Stomach (tissue), 9 donors: ENCODE data around the gene TFDP2. TPM values are rescaled to one million over a fixed set of nuclear protein-coding genes. Genes with fewer than 3 reads are reported as not detected.

ENCODE experiments used
- DNase-seq, 2 donors: peaks; one replicate each; pipeline versions ENCODE4 v3.0.0 to v3.0.0-alpha.2; 2013 to 2019
- H3K27ac ChIP-seq, 5 donors: fragments of 200-600 bp in 4 of 5; sonication (generic) in 4 of 5; one replicate each; pipeline ENCODE4 v1.5.1; 2013 to 2019; ENCODE audit warnings: mild to moderate bottlenecking in 1 of 5, moderate library complexity in 1 of 5
- H3K27me3 ChIP-seq, 3 donors: fragments of 200-600 bp; sonication (generic); one replicate each; pipeline ENCODE4 v1.5.1; 2017 to 2019; ENCODE audit warnings: mixed run types in 1 of 3
- H3K36me3 ChIP-seq, 4 donors: fragments of 200-600 bp; sonication (generic); 1 replicate in 3 of 4; 2 replicates in 1 of 4; pipeline ENCODE4 v1.5.1; 2016 to 2019
- H3K4me1 ChIP-seq, 4 donors: fragments of 200-600 bp; sonication (generic); one replicate each; pipeline ENCODE4 v1.5.1; 2016 to 2019
- H3K4me3 ChIP-seq, 4 donors: fragments of 200-600 bp; sonication (generic) in 3 of 4; one replicate each; pipeline ENCODE4 v1.5.1; 2016 to 2019; ENCODE audit warnings: mild to moderate bottlenecking in 1 of 4
- H3K9me3 ChIP-seq, 4 donors: fragments of 200-600 bp; sonication (generic); one replicate each; pipeline ENCODE4 v1.5.1; 2016 to 2019
- EP300 ChIP-seq: sonication (generic); formaldehyde crosslinking; IDR thresholded peaks from one replicate; pipeline ENCODE4 v1.6.1; 2017; ENCODE audit warnings: antibody characterized with exemption
- POLR2A ChIP-seq, 4 donors: fragments of 450-650 bp; IDR thresholded peaks; one replicate each; pipeline ENCODE4 v1.6.1; 2016; ENCODE audit warnings: antibody characterized with exemption in 4 of 4, control low read depth in 2 of 4, mild to moderate bottlenecking in 1 of 4, moderate library complexity in 1 of 4
- POLR2AphosphoS5 ChIP-seq, 3 donors: sonication (generic); formaldehyde crosslinking; IDR thresholded peaks; one replicate each; pipeline ENCODE4 v1.6.1; 2016; ENCODE audit warnings: antibody characterized with exemption in 3 of 3
- WGBS, 5 donors: extraction: QIAGEN DNeasy Blood & Tissue Kit in 3 of 5; methylation state at CpG; one replicate each; pipeline versions ENCODE4 v1.1.5 to v1.1.7; 2013 to 2018; 5-methylcytosine and 5-hydroxymethylcytosine counted together
- intact Hi-C: fragments of 100-400 bp; cut with DNase I; formaldehyde crosslinking; loops from one replicate; pipeline ENCODE4 v1.15.1; 2023; ENCODE audit warnings: low total_unique reads
- polyA plus RNA-seq, 3 donors: library from polyadenylated mRNA; stranded (reverse); fragments of 200-250 nt; gene quantifications; one replicate each; pipeline ENCODE4 v1.2.3, GENCODE V29; 2013
- total RNA-seq, 5 donors: library from RNA; depleted of rRNA; stranded (reverse); fragments of >200 nt; gene quantifications; one replicate each; pipeline versions ENCODE4 v1.1.0 to v1.2.3, GENCODE V29; 2014 to 2016
- TF ChIP-seq, protein P1 (sequence below), 7 experiments: fragments of 450-650 bp in 4 of 7; fragments of 200-600 bp in 3 of 7; sonication (generic) in 3 of 7; IDR thresholded peaks; one replicate each; pipeline ENCODE4 v1.5.1; 2016 to 2019; ENCODE audit warnings: antibody characterized with exemption in 7 of 7, control low read depth in 2 of 7, mild to moderate bottlenecking in 1 of 7
- donor health status: healthy with polysubstance abuse.
- donor health status: Bipolar disorder and iron deficiency.
- donor health status: healthy.

Gene TFDP2
- total and polyA plus RNA-seq, 8 donors, result 8.7 to 180 (median 55.7) TPM

DNA sequence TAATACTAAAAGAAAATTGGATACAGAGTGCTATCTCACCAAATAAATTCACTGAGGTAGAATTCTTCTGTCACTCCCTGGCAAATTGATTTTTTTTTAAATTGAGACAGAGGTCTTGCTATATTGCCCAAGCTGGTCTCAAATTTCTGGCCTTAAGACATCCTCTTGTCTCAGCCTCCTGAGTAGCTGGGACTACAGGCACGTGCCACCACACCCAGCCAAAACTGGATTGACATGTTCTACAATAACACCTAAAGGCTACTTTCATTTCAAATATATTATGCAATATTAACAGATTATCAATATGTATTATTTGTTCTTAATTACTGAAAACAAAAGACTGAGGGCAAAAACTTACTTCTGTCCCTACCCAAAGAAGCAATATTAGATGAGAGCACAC, 36.7 kb downstream of the TFDP2 start:
- WGBS, 5 donors, result 58 to 89% (median 61%) methylated on average over 1 of the region's 1 CpG
- Histone ChIP-seq H3K4me3 (no peak overlapping the region), H3K36me3 (no peaks in the 10 kb centered on the region), H3K27me3 (no peaks in the 10 kb centered on the region), H3K4me1 (peaks cover 0 to 16% (median 10%) of the 10 kb centered on the region in 4 donors), H3K27ac (no peak overlapping the region), H3K9me3 (no peaks in the 10 kb centered on the region)
- no peak for DNase-seq
- TF ChIP-seq EP300 (no peak), POLR2AphosphoS5 (IDR thresholded peaks at IDR 0.05) (no peak), POLR2A (IDR thresholded peaks at IDR 0.05) (no peak)
- TF ChIP-seq, protein P1, sequence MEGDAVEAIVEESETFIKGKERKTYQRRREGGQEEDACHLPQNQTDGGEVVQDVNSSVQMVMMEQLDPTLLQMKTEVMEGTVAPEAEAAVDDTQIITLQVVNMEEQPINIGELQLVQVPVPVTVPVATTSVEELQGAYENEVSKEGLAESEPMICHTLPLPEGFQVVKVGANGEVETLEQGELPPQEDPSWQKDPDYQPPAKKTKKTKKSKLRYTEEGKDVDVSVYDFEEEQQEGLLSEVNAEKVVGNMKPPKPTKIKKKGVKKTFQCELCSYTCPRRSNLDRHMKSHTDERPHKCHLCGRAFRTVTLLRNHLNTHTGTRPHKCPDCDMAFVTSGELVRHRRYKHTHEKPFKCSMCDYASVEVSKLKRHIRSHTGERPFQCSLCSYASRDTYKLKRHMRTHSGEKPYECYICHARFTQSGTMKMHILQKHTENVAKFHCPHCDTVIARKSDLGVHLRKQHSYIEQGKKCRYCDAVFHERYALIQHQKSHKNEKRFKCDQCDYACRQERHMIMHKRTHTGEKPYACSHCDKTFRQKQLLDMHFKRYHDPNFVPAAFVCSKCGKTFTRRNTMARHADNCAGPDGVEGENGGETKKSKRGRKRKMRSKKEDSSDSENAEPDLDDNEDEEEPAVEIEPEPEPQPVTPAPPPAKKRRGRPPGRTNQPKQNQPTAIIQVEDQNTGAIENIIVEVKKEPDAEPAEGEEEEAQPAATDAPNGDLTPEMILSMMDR (IDR thresholded peaks at IDR 0.05), result no peak
- intact Hi-C loops, result no loop called here

DNA sequence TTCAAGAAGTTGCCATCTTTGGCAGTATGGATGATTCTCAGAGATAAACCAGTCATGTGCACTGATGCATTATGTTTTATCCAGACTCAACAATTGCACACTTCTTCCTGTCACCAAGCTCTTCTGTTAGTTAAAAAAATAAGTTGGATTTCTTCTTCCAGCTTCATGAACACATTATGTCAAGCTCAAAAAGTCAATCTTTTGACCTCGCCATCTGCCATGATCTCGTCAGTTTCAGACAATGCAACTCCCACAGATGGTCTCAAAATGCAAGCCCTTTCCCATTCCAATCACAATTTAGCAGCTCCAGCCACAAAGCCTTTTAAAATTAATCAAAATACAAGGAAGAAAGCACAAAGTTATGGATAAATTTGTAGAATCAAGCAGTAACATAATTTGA, 42.8 kb downstream of the TFDP2 start:
- H3K27ac ChIP-seq, result no peak overlapping the region
- no peaks in the 10 kb centered on the region for H3K27me3 ChIP-seq
- H3K36me3 ChIP-seq, result no peaks in the 10 kb centered on the region
- no peaks in the 10 kb centered on the region for H3K9me3 ChIP-seq
- DNase-seq, result no peak
- TF ChIP-seq POLR2AphosphoS5 (IDR thresholded peaks at IDR 0.05), result no peak
- TF ChIP-seq, protein P1 (IDR thresholded peaks at IDR 0.05), result no peak
- intact Hi-C loops, result no loop called here
- 28 to 88% (median 44%) methylated on average over 2 of the region's 2 CpGs for WGBS, 5 donors
- H3K4me1 ChIP-seq, result no peaks in the 10 kb centered on the region
- no peak overlapping the region for H3K4me3 ChIP-seq

DNA sequence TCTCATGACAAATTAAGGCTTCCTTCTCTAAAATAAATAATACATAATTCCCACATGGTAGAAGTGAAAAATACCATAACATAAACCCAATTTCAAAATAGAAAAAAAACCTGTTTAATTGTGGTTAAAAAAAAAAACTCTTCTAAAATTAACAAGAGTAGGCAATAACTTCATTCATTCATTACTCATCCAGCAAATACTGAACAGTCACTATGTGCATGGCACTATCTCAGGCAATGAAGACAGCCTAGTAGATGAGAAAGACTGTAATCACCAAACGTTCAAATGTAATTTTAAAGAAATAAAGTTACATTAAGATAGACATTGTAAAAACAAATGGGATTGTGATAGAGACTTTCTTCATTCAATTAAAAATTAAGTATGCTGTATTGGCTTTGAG, 43.4 kb downstream of the TFDP2 start:
- H3K4me3 ChIP-seq, result no peak overlapping the region
- intact Hi-C loops, result no loop called here
- no peak for TF ChIP-seq EP300
- no peak for TF ChIP-seq POLR2AphosphoS5 (IDR thresholded peaks at IDR 0.05)
- no peak for TF ChIP-seq POLR2A (IDR thresholded peaks at IDR 0.05)
- TF ChIP-seq, protein P1 (IDR thresholded peaks at IDR 0.05), result no peak
- no peaks in the 10 kb centered on the region for H3K4me1 ChIP-seq
- WGBS, 5 donors, result 76 to 91% (median 81%) methylated on average over 1 of the region's 1 CpG
- H3K27ac ChIP-seq, result no peak overlapping the region
- no peak for DNase-seq
- no peaks in the 10 kb centered on the region for H3K9me3 ChIP-seq
- H3K36me3 ChIP-seq, result no peaks in the 10 kb centered on the region
- no peaks in the 10 kb centered on the region for H3K27me3 ChIP-seq

DNA sequence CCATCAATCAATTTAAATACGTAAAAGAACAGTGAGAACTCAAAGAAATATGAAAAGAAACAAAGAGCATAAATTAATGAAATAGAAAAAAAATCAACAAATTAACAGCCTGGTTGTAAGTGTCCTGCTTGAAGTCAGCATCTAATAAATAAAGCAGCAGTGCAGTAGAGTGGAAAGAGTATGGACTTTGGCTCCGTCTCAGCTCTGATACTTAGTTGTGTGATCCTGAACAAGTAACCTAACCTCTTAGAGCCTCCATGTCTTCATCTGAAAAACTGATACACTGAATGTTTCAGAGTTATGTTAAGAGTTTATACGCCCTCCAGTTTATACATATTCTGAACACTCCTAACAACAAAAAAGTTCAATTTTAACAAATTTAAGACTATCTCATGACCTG, 44.6 kb downstream of the TFDP2 start:
- Histone ChIP-seq H3K36me3 (no peaks in the 10 kb centered on the region), H3K4me1 (no peaks in the 10 kb centered on the region), H3K27me3 (no peaks in the 10 kb centered on the region), H3K27ac (no peak overlapping the region), H3K4me3 (no peak overlapping the region), H3K9me3 (no peaks in the 10 kb centered on the region)
- DNase-seq, result no peak
- intact Hi-C loops, result no loop called here
- 89 to 95% (median 93%) methylated on average over 3 of the region's 3 CpGs for WGBS, 5 donors
- TF ChIP-seq, protein P1 (IDR thresholded peaks at IDR 0.05), result no peak
- TF ChIP-seq EP300, result no peak
- TF ChIP-seq POLR2A (IDR thresholded peaks at IDR 0.05), result no peak
- no peak for TF ChIP-seq POLR2AphosphoS5 (IDR thresholded peaks at IDR 0.05)
